Measurements from ENCODE around the gene FCHSD2. TPM values are rescaled to one million over a fixed set of nuclear protein-coding genes. Genes with fewer than 3 reads are reported as not detected.

The FCHSD2 gene
- total and polyA plus RNA-seq, 9 of the 15 experiments (the other 6 are each of a cell fraction or from before 2014, with no cell fraction given), result 1.8 to 14.7 (median 6.4) TPM

GRCh38 chr11:72918851-72919250, 223.3 kb downstream of the FCHSD2 start:
- Histone ChIP-seq H3K9me1 (ENCODE audit: control insufficient read depth, insufficient read depth, low read length) (no peaks in the 10 kb centered on the region), H3K27ac (ENCODE audit: extremely low read depth, low read depth, low read length) (no peak overlapping the region), H3K9ac (ENCODE audit: insufficient read depth in 1 of 2, low read depth in 2 of 2, low read length in 2 of 2) (no peak overlapping the region), H3K4me2 (ENCODE audit: insufficient read depth, low read length) (no peak overlapping the region), H3K79me2 (ENCODE audit: control insufficient read depth, insufficient read depth, low read length) (no peaks in the 10 kb centered on the region), H3K4me3 (no peak overlapping the region), H3K27me3 (ENCODE audit: control insufficient read depth in 2 of 2, insufficient read depth in 2 of 2, low read length in 2 of 2) (no peaks in the 10 kb centered on the region), H2AFZ (ENCODE audit: low read depth, low read length) (no peak overlapping the region), H3K4me1 (replicated peaks in 1 of 2; ENCODE audit: control insufficient read depth in 2 of 2, insufficient read depth in 2 of 2, low read length in 2 of 2) (no peaks in the 10 kb centered on the region), H3K36me3 (ENCODE audit: control insufficient read depth, insufficient read depth, low read length) (no peaks in the 10 kb centered on the region), H4K20me1 (replicated peaks; ENCODE audit: control insufficient read depth, insufficient read depth, low read length) (no peaks in the 10 kb centered on the region), H3K9me3 (replicated peaks; ENCODE audit: control insufficient read depth, insufficient read depth, low read depth, low read length) (no peaks in the 10 kb centered on the region)
- DNase-seq (ENCODE audit: extremely low read depth in 1 of 4, low spot score in 3 of 4) (no peak), FAIRE-seq (no peak), ATAC-seq (no peak)
- no TSS peak for BruUV-seq (replicated peaks)
- in situ Hi-C loops (cut with MboI) (no loop called here), intact Hi-C loops (cut with micrococcal nuclease) (no loop called here)
- POLR2A ChIA-PET, result interaction anchor here (0.7 to 1.5 kb wide), 4 partner anchors 11 to 224 kb away, joined by 3 to 4 read pairs (median 4); partner anchors contain the start of gene FCHSD2
- CTCF ChIA-PET (ENCODE audit: low intra/inter-chr PET ratio), result no interaction called here
- no peak for TF ChIP-seq U2AF2 (optimal IDR thresholded peaks at IDR 0.05; ENCODE audit: low read depth, low read length)
- TF ChIP-seq REST (IDR thresholded peaks at IDR 0.05; ENCODE audit: borderline replicate concordance), result no peak
- no peak for TF ChIP-seq REST (CRISPR knock-in tag; IDR thresholded peaks at IDR 0.05; ENCODE audit: low read depth)
- TF ChIP-seq ZNF3 (CRISPR knock-in tag; IDR thresholded peaks at IDR 0.05), result no peak
- no peak for TF ChIP-seq THRA (IDR thresholded peaks at IDR 0.05)
- TF ChIP-seq ZNF740 (CRISPR knock-in tag; IDR thresholded peaks at IDR 0.05), result no peak
- no peak for TF ChIP-seq ZNF740 (tag; IDR thresholded peaks at IDR 0.05)
- TF ChIP-seq NFE2 (IDR thresholded peaks at IDR 0.05; ENCODE audit: low read depth), result no peak
- no peak for TF ChIP-seq SIN3A (IDR thresholded peaks at IDR 0.05; ENCODE audit: borderline replicate concordance in 2 of 2, control insufficient read depth in 1 of 2, low read depth in 2 of 2, low read length in 2 of 2)
- TF ChIP-seq COPS2 (conservative IDR thresholded peaks at IDR 0.05), result no peak
- no peak for TF ChIP-seq KDM5B (IDR thresholded peaks at IDR 0.05; ENCODE audit: insufficient replicate concordance, low read depth, low read length)

Data from K562 (cell line).